Limb (tissue), 2 donors: Measurements from ENCODE around the gene PHKA1.
A peak's percentile ranks its signal among the peaks of the same experiment; 100 is the strongest.
"Not testable (repeated sequence)": the region's sequence is repeated elsewhere in the genome, so short reads cannot be mapped to it uniquely, and the experiment has no call there.

Experiments
- DNase-seq, 2 donors: peaks; one replicate each; pipeline ENCODE4 v3.0.0-alpha.2; 2016; ENCODE audit errors: extremely low spot score in 2 of 2

The PHKA1 gene

GRCh38 chrX:72572248-72573157 lies 141.6 kb downstream of the PHKA1 start, which contains the start of gene HDAC8:
HDAC8 (minus strand) TSS chrX:72572843; CDS start chrX:72572761, 82 bp downstream.
- DNase-seq = peak; percentile 65 to 76

GRCh38 chrX:72569786-72570185 lies 144.3 kb downstream of the PHKA1 start:
- no peak for DNase-seq

GRCh38 chrX:72568406-72569092 lies 145.6 kb downstream of the PHKA1 start:
- DNase-seq = no peak

GRCh38 chrX:72566448-72566847 lies 147.7 kb downstream of the PHKA1 start:
- no peak for DNase-seq

DNA sequence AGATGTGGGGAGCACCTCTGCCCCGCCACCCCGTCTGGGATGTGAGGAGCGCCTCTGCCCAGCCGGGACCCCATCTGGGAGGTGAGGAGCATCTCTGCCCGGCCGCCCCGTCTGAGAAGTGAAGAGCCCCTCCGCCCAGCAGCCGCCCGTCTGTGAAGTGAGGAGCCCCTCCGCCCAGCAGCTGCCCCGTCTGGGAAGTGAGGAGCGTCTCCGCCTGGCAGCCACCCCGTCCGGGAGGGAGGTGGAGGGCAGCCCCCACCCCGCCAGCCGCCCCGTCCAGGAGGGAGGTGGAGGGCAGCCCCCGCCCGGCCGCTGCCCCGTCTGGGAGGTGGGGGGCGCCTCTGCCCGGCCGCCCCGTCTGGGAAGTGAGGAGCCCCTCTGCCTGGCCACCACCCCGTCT lies 154.5 kb downstream of the PHKA1 start:
- DNase-seq = not testable (repeated sequence)

- DNase-seq = no peak
These were observed 159.5 kb downstream of the PHKA1 start for GRCh38 chrX:72554448-72555140.

- DNase-seq = not testable (repeated sequence)
These were observed 161.7 kb downstream of the PHKA1 start for GRCh38 chrX:72552443-72552842.

DNA sequence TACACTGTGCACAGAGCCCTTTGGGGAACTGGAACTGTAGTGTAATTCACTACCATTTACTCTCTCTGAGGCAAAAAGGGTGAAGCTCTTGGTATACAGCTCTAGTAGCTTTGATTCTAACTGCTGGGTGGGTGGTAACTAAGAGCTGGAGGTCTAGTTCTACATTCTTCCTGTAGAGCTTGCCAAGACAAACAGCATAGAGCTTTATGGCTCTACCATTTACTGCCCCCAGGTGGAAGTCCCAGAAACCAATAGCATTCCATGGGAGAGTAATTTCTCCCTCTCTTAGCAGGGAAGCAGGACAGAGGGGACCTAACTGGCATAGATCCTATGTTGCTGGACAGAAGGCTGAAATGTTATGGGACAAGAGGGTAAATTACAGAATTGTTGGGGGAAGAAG lies 168.1 kb downstream of the PHKA1 start:
- DNase-seq = no peak

- peak in 1 of 2 donors; percentile 38 for DNase-seq
These were observed 173.8 kb downstream of the PHKA1 start for GRCh38 chrX:72540318-72540717.

DNA sequence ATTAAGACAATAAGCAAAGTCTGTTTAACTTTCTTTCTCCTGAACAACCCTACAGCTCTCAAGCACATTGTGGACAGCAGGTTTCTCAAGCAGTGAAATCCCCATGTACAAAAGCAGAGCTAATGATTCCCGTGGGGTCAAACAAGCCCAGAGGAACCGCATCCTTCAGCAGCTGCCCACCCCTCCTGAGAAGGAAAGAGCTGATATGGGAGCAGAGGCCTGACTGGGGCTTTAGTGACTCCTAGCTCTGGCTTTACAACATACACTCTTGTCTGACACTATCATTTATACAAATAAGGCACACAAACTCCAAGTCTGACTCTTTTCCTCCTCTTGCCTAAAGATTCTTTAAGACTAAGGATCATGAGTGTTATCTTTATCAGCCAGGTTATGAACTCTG lies 174.3 kb downstream of the PHKA1 start:
- no peak for DNase-seq

GRCh38 chrX:72536542-72536941 lies 177.6 kb downstream of the PHKA1 start:
- peak in 1 of 2 donors; percentile 8 for DNase-seq

DNA sequence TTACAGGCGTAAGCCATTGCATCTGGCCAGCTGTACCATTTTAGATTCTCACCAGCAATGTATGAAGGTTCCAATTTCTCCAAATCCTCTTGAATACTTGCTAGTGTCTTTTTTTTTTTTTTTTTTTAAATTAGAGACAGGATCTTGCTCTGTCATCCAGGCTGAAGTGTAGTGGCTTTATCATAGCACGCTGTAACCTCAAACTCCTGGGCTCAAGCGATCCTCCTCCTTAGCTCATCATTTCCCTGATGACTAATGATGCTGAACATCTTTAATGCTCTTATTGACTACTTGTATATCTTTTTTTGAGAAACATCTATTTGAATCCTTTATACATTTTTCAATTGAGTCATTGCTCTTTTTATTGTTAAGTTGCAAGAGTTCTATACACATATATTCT lies 181.7 kb downstream of the PHKA1 start:
- no peak for DNase-seq
